Measurements from ENCODE around the gene PLLP. TPM values are rescaled to one million over a fixed set of nuclear protein-coding genes. Genes with fewer than 3 reads are reported as not detected.

PLLP gene
- total and polyA plus RNA-seq, 9 of the 15 experiments (the other 6 are each of a cell fraction or from before 2014, with no cell fraction given) = 0.09 to 0.96 (median 0.27) TPM

- TF ChIP-seq ZBTB40 (IDR thresholded peaks at IDR 0.05) = peak; percentile 78
- TF ChIP-seq ZBTB40 (CRISPR knock-in tag; IDR thresholded peaks at IDR 0.05) = no peak
- TF ChIP-seq, protein P1, sequence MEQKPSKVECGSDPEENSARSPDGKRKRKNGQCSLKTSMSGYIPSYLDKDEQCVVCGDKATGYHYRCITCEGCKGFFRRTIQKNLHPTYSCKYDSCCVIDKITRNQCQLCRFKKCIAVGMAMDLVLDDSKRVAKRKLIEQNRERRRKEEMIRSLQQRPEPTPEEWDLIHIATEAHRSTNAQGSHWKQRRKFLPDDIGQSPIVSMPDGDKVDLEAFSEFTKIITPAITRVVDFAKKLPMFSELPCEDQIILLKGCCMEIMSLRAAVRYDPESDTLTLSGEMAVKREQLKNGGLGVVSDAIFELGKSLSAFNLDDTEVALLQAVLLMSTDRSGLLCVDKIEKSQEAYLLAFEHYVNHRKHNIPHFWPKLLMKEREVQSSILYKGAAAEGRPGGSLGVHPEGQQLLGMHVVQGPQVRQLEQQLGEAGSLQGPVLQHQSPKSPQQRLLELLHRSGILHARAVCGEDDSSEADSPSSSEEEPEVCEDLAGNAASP (IDR thresholded peaks at IDR 0.05) = no peak
- TF ChIP-seq MIER1 (IDR thresholded peaks at IDR 0.05; ENCODE audit: low read depth) = no peak
- no peak for TF ChIP-seq ZNF551 (CRISPR knock-in tag; IDR thresholded peaks at IDR 0.05)
- TF ChIP-seq CBX1 (IDR thresholded peaks at IDR 0.05; ENCODE audit: low read depth) = peak; percentile 30; the same call in 1 of the 2 replicates
- TF ChIP-seq, protein P2, sequence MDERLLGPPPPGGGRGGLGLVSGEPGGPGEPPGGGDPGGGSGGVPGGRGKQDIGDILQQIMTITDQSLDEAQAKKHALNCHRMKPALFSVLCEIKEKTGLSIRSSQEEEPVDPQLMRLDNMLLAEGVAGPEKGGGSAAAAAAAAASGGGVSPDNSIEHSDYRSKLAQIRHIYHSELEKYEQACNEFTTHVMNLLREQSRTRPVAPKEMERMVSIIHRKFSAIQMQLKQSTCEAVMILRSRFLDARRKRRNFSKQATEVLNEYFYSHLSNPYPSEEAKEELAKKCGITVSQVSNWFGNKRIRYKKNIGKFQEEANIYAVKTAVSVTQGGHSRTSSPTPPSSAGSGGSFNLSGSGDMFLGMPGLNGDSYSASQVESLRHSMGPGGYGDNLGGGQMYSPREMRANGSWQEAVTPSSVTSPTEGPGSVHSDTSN (CRISPR knock-in tag; IDR thresholded peaks at IDR 0.05; ENCODE audit: low read depth) = no peak
- TF ChIP-seq, protein P2 (tag; conservative IDR thresholded peaks at IDR 0.05; ENCODE audit: low read depth) = no peak; the same call in 1 of the 2 replicates
- no peak for TF ChIP-seq SMARCA5 (IDR thresholded peaks at IDR 0.05)
- no peak for TF ChIP-seq ILK (tag; IDR thresholded peaks at IDR 0.05; ENCODE audit: borderline replicate concordance, low read depth)
- peak; percentile 83 for TF ChIP-seq ZSCAN32 (CRISPR knock-in tag; IDR thresholded peaks at IDR 0.05)
- TF ChIP-seq NCOR1 (IDR thresholded peaks at IDR 0.05) = no peak
- TF ChIP-seq CXXC5 (CRISPR knock-in tag; IDR thresholded peaks at IDR 0.05) = peak; percentile 92
- no peak for TF ChIP-seq ZNF133 (CRISPR knock-in tag; IDR thresholded peaks at IDR 0.05)
- no peak for TF ChIP-seq TFAM (CRISPR knock-in tag; conservative IDR thresholded peaks at IDR 0.05)
- TF ChIP-seq ZNF23 (CRISPR knock-in tag; IDR thresholded peaks at IDR 0.05) = no peak
Measured at GRCh38 chr16:57244767-57245471, 39.6 kb downstream of the PLLP start, which contains the start of gene ARL2BP (continued).

Data from K562 (cell line).